Measurements from ENCODE around the gene RPL18A.

RPL18A gene

GRCh38 chr19:17848595-17849292 lies 11.0 kb upstream of the RPL18A start:
- Mint-ChIP-seq H3K27ac (peak overlapping the region; percentile 99), H3K4me3 (peak overlapping the region; percentile 93 to 97), H3K27me3 (no peaks in the 10 kb centered on the region), H3K9me3 (no peaks in the 10 kb centered on the region), H3K36me3 (peaks cover 10 to 23% of the 10 kb centered on the region in 2 donors), H3K4me1 (peaks cover 40 to 75% of the 10 kb centered on the region in 2 donors)
- DNase-seq (no peak), ATAC-seq (replicated peaks) (no peak)

GRCh38 chr19:17854061-17854460 lies 5.6 kb upstream of the RPL18A start:
- H3K27me3 Mint-ChIP-seq = no peaks in the 10 kb centered on the region
- H3K4me1 Mint-ChIP-seq = peaks cover 26 to 41% of the 10 kb centered on the region in 2 donors
- no peak overlapping the region for H3K4me3 Mint-ChIP-seq
- peaks cover 0 to 5% of the 10 kb centered on the region in 2 donors for H3K36me3 Mint-ChIP-seq
- H3K9me3 Mint-ChIP-seq = no peaks in the 10 kb centered on the region
- ATAC-seq (replicated peaks) (no peak), DNase-seq (no peak)
- H3K27ac Mint-ChIP-seq = no peak overlapping the region

GRCh38 chr19:17855280-17856152 lies 4.2 kb upstream of the RPL18A start:
- Mint-ChIP-seq H3K4me3 (no peak overlapping the region), H3K27ac (peak overlapping the region; percentile 89), H3K36me3 (peaks cover 9 to 11% of the 10 kb centered on the region in 2 donors), H3K27me3 (no peaks in the 10 kb centered on the region), H3K9me3 (no peaks in the 10 kb centered on the region), H3K4me1 (peaks cover 22 to 32% of the 10 kb centered on the region in 2 donors)
- DNase-seq (peak; percentile 80), ATAC-seq (replicated peaks) (peak; percentile 36 to 40)

GRCh38 chr19:17860331-17860992 lies 752 bp downstream of the RPL18A start:
- Mint-ChIP-seq H3K36me3 (peaks cover 42 to 57% of the 10 kb centered on the region in 2 donors), H3K27me3 (no peaks in the 10 kb centered on the region), H3K27ac (peak overlapping the region; percentile 100), H3K4me1 (peaks cover 29 to 49% of the 10 kb centered on the region in 2 donors), H3K4me3 (peak overlapping the region; percentile 96 to 100), H3K9me3 (no peaks in the 10 kb centered on the region)
- ATAC-seq (replicated peaks) (no peak), DNase-seq (no peak)

GRCh38 chr19:17860993-17861360 lies 1.3 kb downstream of the RPL18A start:
- DNase-seq (no peak), ATAC-seq (replicated peaks) (no peak)
- Mint-ChIP-seq H3K9me3 (no peaks in the 10 kb centered on the region), H3K27me3 (no peaks in the 10 kb centered on the region), H3K4me3 (peak overlapping the region; percentile 96 to 100), H3K36me3 (peaks cover 42 to 62% of the 10 kb centered on the region in 2 donors), H3K4me1 (peaks cover 30 to 45% of the 10 kb centered on the region in 2 donors), H3K27ac (peak overlapping the region; percentile 100)

- peak overlapping the region; percentile 96 to 100 for H3K4me3 Mint-ChIP-seq
- H3K27me3 Mint-ChIP-seq = no peaks in the 10 kb centered on the region
- H3K4me1 Mint-ChIP-seq = peaks cover 31 to 45% of the 10 kb centered on the region in 2 donors
- H3K9me3 Mint-ChIP-seq = no peaks in the 10 kb centered on the region
- peak overlapping the region; percentile 100 for H3K27ac Mint-ChIP-seq
- H3K36me3 Mint-ChIP-seq = peaks cover 42 to 70% of the 10 kb centered on the region in 2 donors
- ATAC-seq (replicated peaks) = no peak
- no peak for DNase-seq
Observed at GRCh38 chr19:17861542-17862402, 2.1 kb downstream of the RPL18A start.

- Mint-ChIP-seq H3K27ac (peak overlapping the region; percentile 100), H3K27me3 (no peaks in the 10 kb centered on the region), H3K9me3 (no peaks in the 10 kb centered on the region), H3K4me3 (peak overlapping the region; percentile 96 to 100), H3K4me1 (peaks cover 31 to 45% of the 10 kb centered on the region in 2 donors), H3K36me3 (peaks cover 42 to 70% of the 10 kb centered on the region in 2 donors)
- ATAC-seq (replicated peaks) = peak in 1 of 2 donors; percentile 7
- DNase-seq = peak; percentile 42
Observed at GRCh38 chr19:17862711-17863519, 3.2 kb downstream of the RPL18A start.

GRCh38 chr19:17863520-17864182 lies 3.9 kb downstream of the RPL18A start:
- DNase-seq (no peak), ATAC-seq (replicated peaks) (no peak)
- H3K36me3 Mint-ChIP-seq = peaks cover 42 to 70% of the 10 kb centered on the region in 2 donors
- H3K4me1 Mint-ChIP-seq = peaks cover 31 to 45% of the 10 kb centered on the region in 2 donors
- peak overlapping the region; percentile 8 to 45 for H3K4me3 Mint-ChIP-seq
- no peaks in the 10 kb centered on the region for H3K9me3 Mint-ChIP-seq
- H3K27me3 Mint-ChIP-seq = no peaks in the 10 kb centered on the region
- peak overlapping the region; percentile 100 for H3K27ac Mint-ChIP-seq

GRCh38 chr19:17865364-17866311 lies 5.9 kb downstream of the RPL18A start:
- ATAC-seq (replicated peaks) = peak; percentile 10
- Mint-ChIP-seq H3K4me3 (peak overlapping the region; percentile 14 to 25), H3K9me3 (no peaks in the 10 kb centered on the region), H3K27ac (peak overlapping the region; percentile 81), H3K27me3 (peaks cover 1 to 2% of the 10 kb centered on the region in 2 donors), H3K4me1 (peaks cover 24 to 38% of the 10 kb centered on the region in 2 donors), H3K36me3 (peaks cover 31 to 57% of the 10 kb centered on the region in 2 donors)
- no peak for DNase-seq

GRCh38 chr19:17866312-17866963 lies 6.7 kb downstream of the RPL18A start:
- ATAC-seq (replicated peaks) = no peak
- H3K27ac Mint-ChIP-seq = peak overlapping the region; percentile 81

GRCh38 chr19:17866964-17867486 lies 7.3 kb downstream of the RPL18A start:
- ATAC-seq (replicated peaks) (no peak), DNase-seq (no peak)
- Mint-ChIP-seq H3K36me3 (peaks cover 17 to 43% of the 10 kb centered on the region in 2 donors), H3K9me3 (no peaks in the 10 kb centered on the region), H3K27me3 (peaks cover 11 to 16% of the 10 kb centered on the region in 2 donors), H3K27ac (no peak overlapping the region), H3K4me3 (no peak overlapping the region), H3K4me1 (peaks cover 16 to 31% of the 10 kb centered on the region in 2 donors)

More at GRCh38 chr19:17866312-17866963, 6.7 kb downstream of the RPL18A start:
- Mint-ChIP-seq H3K4me1 (peaks cover 18 to 32% of the 10 kb centered on the region in 2 donors), H3K27me3 (peaks cover 6 to 10% of the 10 kb centered on the region in 2 donors), H3K9me3 (no peaks in the 10 kb centered on the region), H3K4me3 (peak overlapping the region; percentile 11 to 25), H3K36me3 (peaks cover 23 to 49% of the 10 kb centered on the region in 2 donors)
- DNase-seq = no peak

Data from stimulated activated naive B cell treated with anti-CD40 and anti-IgM and Interleukin-4, amounts not matched to agents 10 μg/mL and 1 μg/mL and 100 μg/mL, for 72 hours (primary cell).